HCT116 (cell line): ENCODE data around the gene EML1. TPM values are rescaled to one million over a fixed set of nuclear protein-coding genes. Genes with fewer than 3 reads are reported as not detected.

ENCODE experiments used
- ATAC-seq: fragments of 200-7000 bp; cut with Tn5 transposase; 2 replicates; pipeline ENCODE4 v1.9.1; 2020; ENCODE audit warnings: mild to moderate bottlenecking, moderate library complexity
- BruUV-seq: library from RNA; stranded (reverse); fragments of 400-500 nt; replicated peaks from 2 replicates; lab custom pipeline; 2021; lab: Mats Ljungman, UMichigan
- CTCF ChIA-PET: fragments of 300-600 bp; sonication (Branson Sonifier 250); formaldehyde crosslinking; loops from one replicate; lab custom pipeline; 2021; ENCODE audit warnings: antibody characterized with exemption; lab: Charles Lee
- POLR2A ChIA-PET: fragments of 300-600, 350-600 bp; sonication (Branson Sonifier 250); formaldehyde crosslinking; loops from one replicate; lab custom pipeline; 2021; ENCODE audit warnings: antibody characterized with exemption; lab: Charles Lee
- RAD21 ChIA-PET, 2 experiments: fragments of 300-600 bp; sonication (Branson Sonifier 250); formaldehyde crosslinking; loops; one replicate each; lab custom pipeline; 2023; ENCODE audit warnings: low total read pairs in 2 of 2; ENCODE audit not compliant: uncharacterized antibody in 2 of 2, unreplicated experiment in 2 of 2, low non-redundant PET in 1 of 2; lab: Charles Lee
- DNase-seq: peaks from one replicate; pipeline ENCODE4 v3.0.0-alpha.2; 2010; ENCODE audit warnings: low read depth, low spot score
- H2AFZ ChIP-seq: fragments of 200-600 bp; shearing (Covaris generic), sonication (generic); 2 replicates; pipeline ENCODE4 v1.6.1; 2017; ENCODE audit warnings: low read depth, mixed run types, mixed read lengths, antibody characterized with exemption, low read length; ENCODE audit not compliant: poor library complexity, severe bottlenecking
- H3K27ac ChIP-seq: 2 replicates; pipeline ENCODE4 v1.5.1; 2012; ENCODE audit warnings: low read depth, low read length
- H3K27me3 ChIP-seq: fragments of 200-600 bp; sonication (generic); 2 replicates; pipeline ENCODE4 v1.6.1; 2016; ENCODE audit warnings: mixed run types, low read length, mixed read lengths; ENCODE audit not compliant: insufficient read depth
- H3K36me3 ChIP-seq, 2 experiments: fragments of 200-500 bp in 1 of 2; fragments of 200-600 bp in 1 of 2; sonication (Bioruptor generic) in 1 of 2; sonication (generic) in 1 of 2; 2 replicates each; pipeline versions ENCODE4 v1.5.1 to v1.6.1; 2014 to 2016; ENCODE audit warnings: low read length in 2 of 2, inconsistent platforms in 1 of 2, mixed read lengths in 1 of 2, mixed run types in 1 of 2; ENCODE audit not compliant: insufficient read depth in 2 of 2, control insufficient read depth in 1 of 2
- H3K4me1 ChIP-seq, 2 experiments: fragments of 200-600 bp in 1 of 2; sonication (generic) in 1 of 2; 2 replicates each; pipeline versions ENCODE4 v1.5.1 to v1.6.1; 2012 to 2017; ENCODE audit warnings: low read length in 2 of 2, inconsistent platforms in 1 of 2, mild to moderate bottlenecking in 1 of 2, mixed read lengths in 1 of 2, mixed run types in 1 of 2, moderate library complexity in 1 of 2; ENCODE audit not compliant: insufficient read depth in 2 of 2, control insufficient read depth in 1 of 2
- H3K4me2 ChIP-seq: fragments of 200-600 bp; sonication (generic); 2 replicates; pipeline ENCODE4 v1.6.1; 2017; ENCODE audit warnings: mixed run types, low read length, mixed read lengths
- H3K4me3 ChIP-seq, 2 experiments: fragments of 200-600 bp in 1 of 2; sonication (generic) in 1 of 2; replicated peaks in 1 of 2; 2 replicates each; pipeline ENCODE4 v1.5.1; 2011 to 2016; ENCODE audit warnings: low read length in 2 of 2, control low read depth in 1 of 2, low read depth in 1 of 2, mild to moderate bottlenecking in 1 of 2, mixed read lengths in 1 of 2, mixed run types in 1 of 2
- H3K79me2 ChIP-seq: fragments of 200-600 bp; sonication (generic); 2 replicates; pipeline ENCODE4 v1.6.1; 2017; ENCODE audit warnings: mild to moderate bottlenecking, mixed run types, low read length, moderate library complexity, mixed read lengths; ENCODE audit not compliant: insufficient read depth
- H3K9ac ChIP-seq: fragments of 200-600 bp; sonication (generic); 2 replicates; pipeline ENCODE4 v1.6.1; 2016; ENCODE audit warnings: low read length, mixed read lengths
- H3K9me2 ChIP-seq: fragments of 200-600 bp; sonication (generic), shearing (Covaris generic); 2 replicates; pipeline ENCODE4 v1.6.1; 2017; ENCODE audit warnings: mixed run types, mild to moderate bottlenecking, moderate library complexity; ENCODE audit not compliant: insufficient read depth
- H3K9me3 ChIP-seq, 2 experiments: fragments of 200-500 bp in 1 of 2; fragments of 200-600 bp in 1 of 2; sonication (Bioruptor generic) in 1 of 2; sonication (generic) in 1 of 2; 2 replicates each; pipeline ENCODE4 v1.6.1; 2014 to 2017; ENCODE audit warnings: low read length in 2 of 2, mixed read lengths in 2 of 2, inconsistent platforms in 1 of 2, low read depth in 1 of 2, mild to moderate bottlenecking in 1 of 2, mixed run types in 1 of 2, moderate library complexity in 1 of 2; ENCODE audit not compliant: control insufficient read depth in 1 of 2, insufficient read depth in 1 of 2
- H4K20me1 ChIP-seq: fragments of 200-600 bp; sonication (generic), shearing (Covaris generic); 2 replicates; pipeline ENCODE4 v1.6.1; 2017; ENCODE audit warnings: mixed run types, mild to moderate bottlenecking, moderate library complexity; ENCODE audit not compliant: insufficient read depth
- ATF3 ChIP-seq: IDR thresholded peaks from 2 replicates; pipeline ENCODE4 v1.6.1; 2012
- CBX3 ChIP-seq: IDR thresholded peaks from 2 replicates; pipeline ENCODE4 v1.6.1; 2012; ENCODE audit warnings: low read depth
- CEBPB ChIP-seq: IDR thresholded peaks from 2 replicates; pipeline ENCODE4 v1.6.1; 2012; ENCODE audit warnings: low read depth
- CTCF ChIP-seq, 3 experiments: fragments of 200-600 bp in 1 of 3; sonication (generic) in 1 of 3; IDR thresholded peaks in 2 of 3; conservative IDR thresholded peaks in 1 of 3; 2 replicates each; pipeline ENCODE4 v1.5.1; 2012 to 2017; ENCODE audit warnings: low read depth in 2 of 3, low read length in 2 of 3, antibody characterized with exemption in 1 of 3, borderline replicate concordance in 1 of 3, control low read depth in 1 of 3, mild to moderate bottlenecking in 1 of 3, mixed read lengths in 1 of 3, mixed run types in 1 of 3, moderate library complexity in 1 of 3; ENCODE audit not compliant: insufficient read depth in 1 of 3
- EGR1 ChIP-seq: IDR thresholded peaks from 2 replicates; pipeline ENCODE4 v1.6.1; 2012; ENCODE audit warnings: low read depth
- EZH2 ChIP-seq: fragments of 200-600 bp; sonication (generic); IDR thresholded peaks from 2 replicates; pipeline ENCODE4 v1.6.1; 2017; ENCODE audit warnings: antibody characterized with exemption, mixed run types
- EZH2phosphoT487 ChIP-seq: fragments of 200-600 bp; IDR thresholded peaks from 2 replicates; pipeline ENCODE4 v1.6.1; 2018; ENCODE audit warnings: antibody characterized with exemption, borderline replicate concordance
- JUND ChIP-seq: IDR thresholded peaks from 2 replicates; pipeline ENCODE4 v1.6.1; 2012
- POLR2A ChIP-seq: IDR thresholded peaks from 2 replicates; pipeline ENCODE4 v1.7.0; 2011; ENCODE audit warnings: borderline replicate concordance; ENCODE audit not compliant: insufficient read depth, insufficient read length; ENCODE audit errors: extremely low read depth
- RAD21 ChIP-seq: IDR thresholded peaks from 2 replicates; pipeline ENCODE4 v1.6.1; 2012; ENCODE audit warnings: low read depth, mild to moderate bottlenecking
- REST ChIP-seq: IDR thresholded peaks from 2 replicates; pipeline ENCODE4 v1.6.1; 2012; ENCODE audit warnings: low read depth
- SP1 ChIP-seq: IDR thresholded peaks from 2 replicates; pipeline ENCODE4 v1.6.1; 2012; ENCODE audit warnings: low read depth
- SRF ChIP-seq: IDR thresholded peaks from 2 replicates; pipeline ENCODE4 v1.6.1; 2012; ENCODE audit warnings: low read depth
- TCF7L2 ChIP-seq: IDR thresholded peaks from 2 replicates; pipeline ENCODE4 v1.7.0; 2011; ENCODE audit warnings: borderline replicate concordance, inconsistent platforms; ENCODE audit not compliant: insufficient read depth, insufficient read length; ENCODE audit errors: extremely low read depth
- YY1 ChIP-seq: IDR thresholded peaks from 2 replicates; pipeline ENCODE4 v1.6.1; 2011; ENCODE audit warnings: low read length, low read depth, moderate library complexity, mild to moderate bottlenecking; ENCODE audit not compliant: insufficient replicate concordance; ENCODE audit errors: extremely low read depth
- ZFX ChIP-seq: fragments of 450-650 bp; IDR thresholded peaks from 2 replicates; pipeline ENCODE4 v1.6.1; 2017
- ZNF274 ChIP-seq: fragments of 200-500 bp; sonication (Bioruptor generic); IDR thresholded peaks from 2 replicates; pipeline ENCODE4 v1.6.1; 2014; ENCODE audit warnings: mild to moderate bottlenecking, low read depth, low read length, inconsistent platforms
- intact Hi-C: fragments of 100-400 bp; cut with micrococcal nuclease; formaldehyde crosslinking; loops from 2 replicates; pipeline ENCODE4 v1.10.0; 2022
- total RNA-seq: library from RNA; stranded (reverse); gene quantifications from one replicate; pipeline ENCODE4 v1.2.1, GENCODE V29; 2021; ENCODE audit not compliant: unreplicated experiment

The EML1 gene
- total RNA-seq, 1 experiment from 2014 or later: 7.4 TPM

- no peak for ATAC-seq
- no peak overlapping the region for H3K27ac ChIP-seq
- H3K4me2 ChIP-seq: no peak overlapping the region
- H2AFZ ChIP-seq: no peak overlapping the region
- H3K4me1 ChIP-seq: peaks cover under 1 to 8% of the 10 kb centered on the region in 2 experiments; a peak in 3 of 4 replicates
- no peak overlapping the region for H3K4me3 ChIP-seq
- TF ChIP-seq RAD21 (no peak), CTCF (IDR thresholded peaks at IDR 0.05 in 2 of 3, conservative IDR thresholded peaks at IDR 0.05 in 1 of 3; ENCODE audit: borderline replicate concordance in 1 of 3, insufficient read depth in 1 of 3, low read depth in 2 of 3, low read length in 2 of 3) (no peak), JUND (no peak), ATF3 (no peak), SRF (no peak), EZH2 (no peak), ZFX (no peak), CBX3 (no peak), POLR2A (no peak), TCF7L2 (no peak), YY1 (no peak), SP1 (no peak), EGR1 (no peak), ZNF274 (no peak), CEBPB (no peak), REST (no peak), EZH2phosphoT487 (no peak)
- TF ChIP-seq, all 23 proteins: peak for 0
- POLR2A ChIA-PET: no interaction called here
- no peaks in the 10 kb centered on the region for H4K20me1 ChIP-seq
- H3K9me3 ChIP-seq: no peaks in the 10 kb centered on the region
- H3K27me3 ChIP-seq: no peaks in the 10 kb centered on the region
- no peaks in the 10 kb centered on the region for H3K79me2 ChIP-seq
- CTCF ChIA-PET: no interaction called here
- intact Hi-C loops: no loop called here
- H3K9me2 ChIP-seq: no peaks in the 10 kb centered on the region
- H3K9ac ChIP-seq: no peak overlapping the region
- no peaks in the 10 kb centered on the region for H3K36me3 ChIP-seq
- no TSS peak for BruUV-seq
- RAD21 ChIA-PET: no interaction called here
- DNase-seq: no peak
Measured at GRCh38 chr14:99747167-99747566, 46.0 kb upstream of the EML1 start.
